HepG2 (cell line): ENCODE data around the gene PRR35. TPM values are rescaled to one million over a fixed set of nuclear protein-coding genes. Genes with fewer than 3 reads are reported as not detected.
A peak's percentile ranks its signal among the peaks of the same experiment; 100 is the strongest.

Experiments used
- ATM ChIP-seq: fragments of 450-650 bp; IDR thresholded peaks from 2 replicates; pipeline ENCODE4 v1.7.1; 2017; ENCODE audit warnings: mild to moderate bottlenecking, borderline replicate concordance
- CENPX ChIP-seq: sonication (generic); formaldehyde crosslinking; IDR thresholded peaks from 2 replicates; pipeline ENCODE4 v1.9.0; 2021; ENCODE audit warnings: mild to moderate bottlenecking, missing genetic modification reagents, moderate library complexity
- DMAP1 ChIP-seq: IDR thresholded peaks from 2 replicates; pipeline ENCODE4 v1.6.1; 2016
- DNMT1 ChIP-seq: sonication (generic); formaldehyde crosslinking; IDR thresholded peaks from 2 replicates; pipeline ENCODE4 v1.5.1; 2020; ENCODE audit warnings: mild to moderate bottlenecking, missing genetic modification reagents
- ETS1 ChIP-seq: sonication (generic); formaldehyde crosslinking; IDR thresholded peaks from 2 replicates; pipeline ENCODE4 v1.4.0; 2020; ENCODE audit warnings: missing genetic modification reagents
- MED8 ChIP-seq: sonication (generic); formaldehyde crosslinking; IDR thresholded peaks from 2 replicates; pipeline ENCODE4 v1.8.1; 2023; ENCODE audit warnings: mild to moderate bottlenecking, missing genetic modification reagents; ENCODE audit not compliant: insufficient replicate concordance
- NR2F1 ChIP-seq, 2 experiments: fragments of 450-650 bp in 1 of 2; formaldehyde crosslinking in 1 of 2; IDR thresholded peaks; 2 replicates each; pipeline versions ENCODE4 v1.5.0 to v1.6.1; 2016 to 2020; ENCODE audit warnings: mild to moderate bottlenecking in 1 of 2, missing compliant biosample characterization in 1 of 2, missing genetic modification reagents in 1 of 2, moderate library complexity in 1 of 2
- PAF1 ChIP-seq: IDR thresholded peaks from 2 replicates; pipeline ENCODE4 v1.6.1; 2016; ENCODE audit warnings: missing genetic modification reagents, missing compliant biosample characterization
- PAX8 ChIP-seq: sonication (generic); formaldehyde crosslinking; IDR thresholded peaks from 2 replicates; pipeline ENCODE4 v1.8.0; 2022; ENCODE audit warnings: mild to moderate bottlenecking, missing genetic modification reagents, borderline replicate concordance
- POGK ChIP-seq: sonication (generic); formaldehyde crosslinking; conservative IDR thresholded peaks from 2 replicates; pipeline ENCODE4 v1.8.0; 2022; ENCODE audit warnings: mild to moderate bottlenecking, moderate library complexity, missing genetic modification reagents
- TGIF2 ChIP-seq: IDR thresholded peaks from 2 replicates; pipeline ENCODE4 v1.6.1; 2016; ENCODE audit warnings: control low read depth, missing compliant biosample characterization
- ZNF18 ChIP-seq: sonication (generic); formaldehyde crosslinking; IDR thresholded peaks from 2 replicates; pipeline ENCODE4 v1.8.0; 2022; ENCODE audit warnings: mild to moderate bottlenecking, missing genetic modification reagents; ENCODE audit not compliant: insufficient replicate concordance
- ZNF44 ChIP-seq: sonication (generic); formaldehyde crosslinking; IDR thresholded peaks from 2 replicates; pipeline ENCODE4 v1.5.1; 2020; ENCODE audit warnings: mild to moderate bottlenecking, missing genetic modification reagents
- ZNF446 ChIP-seq: sonication (generic); formaldehyde crosslinking; IDR thresholded peaks from 2 replicates; pipeline ENCODE4 v1.5.0; 2020; ENCODE audit warnings: mild to moderate bottlenecking, missing genetic modification reagents
- ZNF484 ChIP-seq: sonication (generic); formaldehyde crosslinking; IDR thresholded peaks from 2 replicates; pipeline ENCODE4 v1.5.1; 2020; ENCODE audit warnings: mild to moderate bottlenecking, low read depth, missing genetic modification reagents, borderline replicate concordance
- ZNF616 ChIP-seq: sonication (generic); formaldehyde crosslinking; IDR thresholded peaks from 2 replicates; pipeline ENCODE4 v1.5.0; 2020; ENCODE audit warnings: low read depth, mild to moderate bottlenecking, missing genetic modification reagents
- ZNF770 ChIP-seq: sonication (generic); formaldehyde crosslinking; IDR thresholded peaks from 2 replicates; pipeline ENCODE4 v1.5.0; 2020; ENCODE audit warnings: mild to moderate bottlenecking, missing genetic modification reagents
- polyA plus RNA-seq, 8 experiments: library from polyadenylated mRNA; depleted of rRNA in 3 of 8; stranded (reverse) in 7 of 8; unstranded in 1 of 8; fragments of >200 nt; fragmentation: Illumina TruSeq in 4 of 8; extraction: Trizol in 4 of 8; gene quantifications; 2 replicates each; pipeline versions ENCODE4 v1.2.1 to v1.2.3, GENCODE V29; 2011 to 2016; ENCODE audit warnings: low read depth in 4 of 8, missing spikeins in 1 of 8, mixed read lengths in 1 of 8; ENCODE audit not compliant: insufficient read depth in 1 of 8
- total RNA-seq, 5 experiments: library from RNA; depleted of rRNA; stranded (reverse); fragments of >200 nt; fragmentation: Illumina TruSeq; extraction: Trizol; gene quantifications; 2 replicates each; pipeline ENCODE4 v1.2.3, GENCODE V29; 2016; ENCODE audit warnings: low read depth in 1 of 5

The PRR35 gene
- total and polyA plus RNA-seq, 2 of the 13 experiments (the other 11 are each of a cell fraction or from before 2014, with no cell fraction given), result 0.07 to 0.16 TPM

- TF ChIP-seq ETS1 (CRISPR knock-in tag) (no peak), ATM (no peak), DMAP1 (CRISPR knock-in tag) (no peak), DNMT1 (no peak), ZNF18 (CRISPR knock-in tag) (no peak), POGK (0 out of 2 replicates have a peak, but pooled peaks have one; percentile 30), ZNF616 (CRISPR knock-in tag) (no peak), TGIF2 (CRISPR knock-in tag) (no peak), ZNF770 (CRISPR knock-in tag) (peak; percentile 34; the same call in 1 of the 2 replicates), ZNF44 (CRISPR knock-in tag) (0 out of 2 replicates have a peak, but pooled peaks have one; percentile 29), CENPX (CRISPR knock-in tag) (no peak), NR2F1 (CRISPR knock-in tag; IDR thresholded peaks at IDR 0.05) (no peak), PAX8 (CRISPR knock-in tag) (no peak), MED8 (CRISPR knock-in tag) (no peak), PAF1 (no peak), ZNF446 (no peak), ZNF484 (no peak)
These were observed 9.5 kb downstream of the PRR35 start, which contains the start of gene PIGQ (continued) for GRCh38 chr16:569445-570254.
